ENCODE measurements around the gene CDC40.

Gene CDC40

DNA sequence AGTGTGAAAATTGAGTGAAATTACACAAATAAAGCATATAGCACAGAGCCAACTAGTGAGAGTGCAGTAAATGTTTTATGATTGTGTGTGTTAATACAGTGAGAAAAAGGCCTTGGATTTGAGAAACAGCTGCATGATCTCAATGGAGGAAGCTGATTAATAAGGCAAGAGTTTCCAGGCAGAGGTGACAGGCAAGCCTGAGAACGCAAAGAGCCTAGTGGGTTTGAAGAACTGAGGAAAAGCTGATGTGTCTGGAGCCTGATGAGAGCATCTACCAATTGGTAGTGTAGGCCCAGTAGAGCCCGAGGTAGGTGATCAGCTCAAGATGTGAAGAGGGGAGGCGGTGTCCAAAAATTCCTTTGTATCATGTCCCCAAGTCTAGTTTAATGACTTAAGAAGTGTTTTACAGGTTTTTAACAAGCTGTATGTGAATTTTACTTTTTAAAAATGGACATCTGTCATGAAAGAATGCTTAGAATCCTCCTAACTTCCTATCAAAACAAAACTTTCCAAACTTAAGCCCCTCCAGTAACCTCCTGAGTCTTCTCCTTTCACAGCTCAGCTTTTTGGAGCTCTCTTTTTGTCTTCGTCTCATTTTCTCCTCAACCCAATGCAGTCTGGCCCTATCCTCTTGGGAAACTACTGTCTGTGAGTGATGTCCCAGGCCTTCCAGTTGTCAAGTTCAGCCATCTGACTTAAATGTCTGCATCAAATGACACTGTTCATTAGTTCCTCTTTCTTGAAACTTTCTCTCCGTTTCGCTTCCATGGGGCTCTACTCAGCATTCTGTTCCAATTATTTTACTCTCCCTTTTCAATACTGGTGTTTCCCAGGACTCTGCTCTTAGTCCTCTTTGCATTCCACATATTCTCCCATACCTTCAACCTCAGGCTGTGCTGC is 1.2 kb downstream of the CDC40 start:
- no peak for TF ChIP-seq JUND (IDR thresholded peaks at IDR 0.05; ENCODE audit: low read depth)
- in situ Hi-C loops (cut with HindIII; ENCODE audit: low pct_unique_long_range_greater_than_20kb, low sequenced_read_pairs), result no loop called here
- no peak for DNase-seq (ENCODE audit: low read depth in 1 of 2, low spot score in 1 of 2)

DNA sequence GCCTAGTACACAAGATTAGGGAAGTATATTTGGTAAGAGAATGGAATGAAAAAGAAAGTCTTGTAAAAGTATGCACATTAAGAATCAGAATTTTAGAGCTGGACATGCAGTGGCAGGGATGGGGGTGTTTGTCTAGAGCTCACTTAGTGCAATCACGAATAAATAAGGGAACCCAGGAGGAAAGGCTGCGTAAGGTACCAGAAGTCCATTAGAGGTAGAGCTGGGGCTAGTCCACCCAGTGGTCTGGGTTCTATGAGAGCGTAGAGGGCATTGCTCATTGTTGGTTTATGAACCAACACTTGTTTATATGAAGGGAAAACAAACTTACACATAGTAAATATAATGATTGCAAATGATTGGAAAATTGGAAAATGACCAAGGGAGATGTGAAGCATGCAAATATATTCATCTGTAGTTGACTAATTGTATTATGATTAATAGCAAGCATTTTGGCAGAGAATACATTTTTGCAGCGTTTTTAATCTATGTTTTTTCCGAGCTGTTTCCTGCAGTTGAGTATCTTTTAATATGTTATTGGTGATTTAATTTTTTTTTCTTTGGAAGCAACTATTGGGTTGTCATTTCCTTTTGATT is 3.2 kb downstream of the CDC40 start:
- in situ Hi-C loops (cut with HindIII; ENCODE audit: low pct_unique_long_range_greater_than_20kb, low sequenced_read_pairs), result no loop called here
- no peak for DNase-seq (ENCODE audit: low read depth in 1 of 2, low spot score in 1 of 2)
- no peak for TF ChIP-seq JUND (IDR thresholded peaks at IDR 0.05; ENCODE audit: low read depth)

DNA sequence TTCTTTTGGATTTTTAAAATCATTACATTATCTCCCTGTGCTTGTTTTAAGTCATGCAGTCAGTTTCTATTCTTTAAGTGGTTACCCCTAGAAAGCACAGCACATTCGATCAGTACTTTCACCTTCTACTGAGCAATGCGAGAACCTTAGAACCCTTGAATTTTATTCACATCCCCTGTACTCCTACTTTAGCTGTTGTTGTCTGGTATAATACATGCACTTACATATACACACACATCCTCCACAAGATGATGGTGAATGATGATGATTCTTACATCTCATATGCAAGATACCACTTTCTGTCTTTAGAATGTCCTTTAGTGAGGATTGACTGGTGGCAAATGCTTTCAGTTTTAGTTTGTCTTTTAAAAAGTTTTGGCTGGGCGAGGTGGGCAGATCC is 5.7 kb downstream of the CDC40 start:
- in situ Hi-C loops (cut with HindIII; ENCODE audit: low pct_unique_long_range_greater_than_20kb, low sequenced_read_pairs), result no loop called here
- TF ChIP-seq JUND (IDR thresholded peaks at IDR 0.05; ENCODE audit: low read depth), result no peak
- no peak for DNase-seq (ENCODE audit: low read depth in 1 of 2, low spot score in 1 of 2)

DNA sequence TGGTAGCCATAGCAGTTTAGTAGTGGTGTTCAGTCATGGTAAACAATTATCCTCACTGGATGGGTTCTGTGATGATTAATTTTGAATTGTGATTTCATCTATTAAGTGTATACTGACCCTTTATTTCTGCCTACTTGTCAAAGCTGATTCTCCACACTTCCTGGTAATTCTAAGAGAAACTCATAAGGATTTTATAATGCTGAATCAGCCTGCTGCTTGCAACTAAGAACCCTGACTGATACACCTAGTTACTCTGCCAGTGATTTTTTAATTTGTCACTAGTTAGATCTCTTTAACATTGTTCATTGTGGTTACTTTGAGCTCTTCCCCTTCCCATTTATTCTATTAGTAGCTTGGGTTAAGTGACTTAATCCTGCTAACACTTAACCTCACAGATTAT is 8.6 kb downstream of the CDC40 start:
- in situ Hi-C loops (cut with HindIII; ENCODE audit: low pct_unique_long_range_greater_than_20kb, low sequenced_read_pairs), result no loop called here
- no peak for DNase-seq (ENCODE audit: low read depth in 1 of 2, low spot score in 1 of 2)

DNA sequence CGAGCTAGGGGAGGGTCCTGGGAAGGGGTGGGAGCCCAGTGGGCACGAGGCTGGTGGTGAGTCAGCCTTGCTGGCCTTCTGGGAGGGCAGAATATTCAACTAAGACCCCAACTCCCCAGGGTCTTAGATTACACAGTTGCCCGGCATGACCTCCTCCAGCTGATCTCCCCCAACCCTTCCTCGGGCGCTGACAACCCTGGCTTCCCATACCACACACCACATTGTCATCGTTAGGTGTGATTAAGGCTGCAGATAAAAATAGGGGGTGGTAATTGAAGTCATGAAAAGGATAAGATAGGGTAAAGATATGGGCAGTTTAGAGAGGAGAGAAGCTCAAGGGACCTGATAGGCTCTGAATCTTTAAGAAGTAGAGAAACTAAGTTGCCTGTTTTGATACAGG is 10.5 kb downstream of the CDC40 start:
- TF ChIP-seq JUND (IDR thresholded peaks at IDR 0.05; ENCODE audit: low read depth), result no peak
- in situ Hi-C loops (cut with HindIII; ENCODE audit: low pct_unique_long_range_greater_than_20kb, low sequenced_read_pairs), result no loop called here
- no peak for DNase-seq (ENCODE audit: low read depth in 1 of 2, low spot score in 1 of 2)

More for the DNA sequence above, 8.6 kb downstream of the CDC40 start:
- no peak for TF ChIP-seq JUND (IDR thresholded peaks at IDR 0.05; ENCODE audit: low read depth)

DNA sequence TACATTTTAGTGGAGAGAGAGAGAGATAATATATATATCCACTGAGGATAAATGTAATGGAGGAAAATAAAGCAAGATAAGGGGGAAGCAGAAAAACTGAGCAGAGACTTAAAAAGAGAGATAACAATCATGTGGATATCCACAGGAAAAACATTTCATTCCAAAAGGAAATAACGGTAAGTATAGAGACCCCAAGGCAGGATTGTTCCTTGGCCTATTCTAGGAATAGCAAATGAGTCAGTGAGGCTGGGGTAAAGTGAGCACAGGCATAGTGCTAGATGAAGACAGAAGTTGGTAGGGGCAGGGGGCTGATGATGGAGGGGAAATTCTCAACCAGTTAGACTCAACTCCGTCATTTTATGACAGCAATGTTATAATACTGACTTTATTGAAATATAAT is 11.2 kb downstream of the CDC40 start:
- no peak for DNase-seq (ENCODE audit: low read depth in 1 of 2, low spot score in 1 of 2)
- in situ Hi-C loops (cut with HindIII; ENCODE audit: low pct_unique_long_range_greater_than_20kb, low sequenced_read_pairs), result no loop called here
- no peak for TF ChIP-seq JUND (IDR thresholded peaks at IDR 0.05; ENCODE audit: low read depth)

DNA sequence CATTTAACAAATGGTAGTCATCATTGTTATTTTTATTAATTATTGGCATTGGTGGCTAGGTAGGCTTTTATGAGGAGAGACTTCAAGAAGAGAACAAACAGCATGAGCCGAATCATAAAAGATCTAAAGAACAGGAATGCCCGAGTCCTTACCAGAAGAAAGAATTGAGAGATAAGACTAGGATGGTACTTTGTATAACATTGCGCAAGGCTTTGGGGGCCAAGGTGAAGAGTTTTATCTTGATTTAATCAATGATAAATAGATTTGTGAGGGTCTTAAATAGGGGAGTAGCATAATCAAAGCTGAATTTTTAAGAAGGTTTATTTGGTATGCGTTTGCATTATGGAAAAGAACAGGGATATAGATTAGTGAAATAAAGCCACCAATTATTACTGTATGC is 15.4 kb downstream of the CDC40 start:
- no peak for TF ChIP-seq JUND (IDR thresholded peaks at IDR 0.05; ENCODE audit: low read depth)
- in situ Hi-C loops (cut with HindIII; ENCODE audit: low pct_unique_long_range_greater_than_20kb, low sequenced_read_pairs), result no loop called here
- DNase-seq (ENCODE audit: low read depth in 1 of 2, low spot score in 1 of 2), result no peak

DNA sequence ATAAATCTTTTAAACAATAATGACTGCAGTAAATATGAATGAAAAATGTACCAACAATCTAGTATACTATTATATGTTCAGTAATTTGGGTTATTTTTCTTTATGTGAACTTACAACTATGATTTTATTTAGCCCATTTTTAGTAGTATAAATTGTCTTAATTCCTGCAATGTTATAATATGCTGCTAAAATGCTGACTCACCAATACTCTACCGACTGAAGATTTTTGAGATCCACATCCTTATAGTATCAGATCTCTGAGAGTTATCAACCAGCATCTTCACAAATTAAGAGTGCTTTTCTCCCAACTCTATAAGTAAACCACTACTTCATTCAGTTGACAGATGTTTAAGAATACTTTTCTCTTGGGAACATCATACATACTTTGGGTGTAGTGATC is 16.6 kb downstream of the CDC40 start:
- in situ Hi-C loops (cut with HindIII; ENCODE audit: low pct_unique_long_range_greater_than_20kb, low sequenced_read_pairs), result no loop called here
- DNase-seq (ENCODE audit: low read depth in 1 of 2, low spot score in 1 of 2), result no peak
- no peak for TF ChIP-seq JUND (IDR thresholded peaks at IDR 0.05; ENCODE audit: low read depth)

DNA sequence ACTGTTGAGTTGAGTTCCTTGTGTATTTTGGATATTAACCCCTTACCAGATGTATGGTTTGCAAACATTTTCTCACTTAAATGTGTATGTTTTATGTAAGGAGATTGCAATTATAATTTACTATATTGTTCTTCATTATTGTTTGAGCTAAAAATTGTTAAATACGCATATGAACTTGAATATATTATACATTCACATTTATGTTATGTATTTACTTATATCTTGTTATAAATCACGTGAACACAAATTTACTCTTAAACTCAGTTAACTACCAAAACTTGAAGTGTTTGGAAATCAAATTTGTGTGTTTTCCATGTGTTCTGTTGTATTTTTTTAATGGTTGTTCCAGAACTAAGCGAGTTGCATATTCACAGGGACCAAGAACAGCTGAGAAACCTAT is 18.3 kb downstream of the CDC40 start:
- in situ Hi-C loops (cut with HindIII; ENCODE audit: low pct_unique_long_range_greater_than_20kb, low sequenced_read_pairs), result no loop called here
- no peak for TF ChIP-seq JUND (IDR thresholded peaks at IDR 0.05; ENCODE audit: low read depth)
- DNase-seq (ENCODE audit: low read depth in 1 of 2, low spot score in 1 of 2), result no peak

DNA sequence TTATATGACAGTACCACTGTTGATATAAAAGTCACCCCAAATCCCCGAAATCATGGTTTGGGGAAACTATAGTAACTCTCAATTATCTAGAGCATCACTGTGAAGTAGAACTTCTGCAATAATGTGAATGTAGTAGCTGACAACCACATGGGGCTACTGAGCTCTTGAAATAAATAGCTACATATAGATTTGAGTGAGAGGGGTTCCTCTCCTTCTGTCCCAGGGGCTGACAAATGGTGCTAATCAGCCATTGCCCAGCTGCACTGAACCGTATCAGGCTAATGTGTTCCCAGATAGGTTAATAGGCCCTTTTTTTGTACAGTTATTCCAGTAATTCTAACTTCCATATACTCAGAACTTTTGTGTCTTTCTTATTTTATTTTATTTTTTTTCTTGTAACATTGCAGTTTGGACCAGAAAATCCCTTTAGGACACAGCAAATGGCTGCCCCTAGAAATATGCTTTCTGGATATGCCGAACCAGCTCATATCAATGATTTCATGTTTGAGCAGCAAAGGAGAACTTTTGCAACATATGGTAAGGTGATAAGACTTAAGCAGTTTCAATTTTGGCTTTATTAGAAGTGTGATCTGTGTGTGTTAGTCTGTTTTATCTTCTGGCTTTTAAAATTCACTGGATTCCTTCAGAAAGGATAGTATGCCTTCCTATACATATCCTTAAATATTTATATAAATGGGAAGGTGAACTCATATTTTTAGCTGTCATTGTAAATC is 21.1 kb downstream of the CDC40 start:
- no peak for TF ChIP-seq JUND (IDR thresholded peaks at IDR 0.05; ENCODE audit: low read depth)
- in situ Hi-C loops (cut with HindIII; ENCODE audit: low pct_unique_long_range_greater_than_20kb, low sequenced_read_pairs), result no loop called here
- no peak for DNase-seq (ENCODE audit: low read depth in 1 of 2, low spot score in 1 of 2)

DNA sequence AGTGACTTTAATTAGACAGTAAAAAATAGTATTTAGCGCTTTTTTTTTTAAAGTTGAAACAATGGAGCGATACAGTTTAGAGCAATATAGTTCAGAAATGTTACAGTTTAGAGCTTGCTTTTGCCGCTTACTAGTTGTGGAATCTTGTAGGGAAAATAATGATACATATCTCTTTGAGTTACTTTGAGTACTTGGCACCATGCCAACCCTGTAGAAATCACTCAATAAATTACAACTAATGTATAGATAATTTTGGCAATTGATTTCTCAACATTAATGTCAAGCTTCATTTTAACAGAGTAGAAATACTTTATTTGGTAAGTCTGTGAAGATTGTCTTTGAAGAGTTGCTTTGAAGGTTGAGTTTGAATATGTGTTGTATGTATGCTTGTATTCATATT is 27.4 kb downstream of the CDC40 start:
- TF ChIP-seq JUND (IDR thresholded peaks at IDR 0.05; ENCODE audit: low read depth), result no peak
- in situ Hi-C loops (cut with HindIII; ENCODE audit: low pct_unique_long_range_greater_than_20kb, low sequenced_read_pairs), result no loop called here

DNA sequence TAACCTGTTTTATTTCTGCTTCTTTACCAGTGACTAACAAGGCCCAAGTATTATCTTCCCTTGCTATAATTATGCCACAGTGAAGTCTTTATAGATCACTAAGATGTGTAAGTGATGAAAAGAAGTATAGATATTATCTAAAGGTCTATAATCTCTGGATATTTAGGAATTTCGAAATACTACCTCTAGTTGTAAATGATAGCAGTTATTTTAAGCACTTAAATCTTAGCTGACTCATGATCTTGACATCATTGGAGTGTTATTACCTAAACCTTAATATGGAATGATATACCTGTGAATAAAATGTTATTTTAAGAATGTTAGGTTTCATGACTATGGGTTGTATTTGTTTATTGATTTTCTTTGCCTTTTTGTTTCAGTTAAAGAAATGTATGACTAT is 31.5 kb downstream of the CDC40 start:
- no peak for DNase-seq (ENCODE audit: low read depth in 1 of 2, low spot score in 1 of 2)
- in situ Hi-C loops (cut with HindIII; ENCODE audit: low pct_unique_long_range_greater_than_20kb, low sequenced_read_pairs), result no loop called here
- TF ChIP-seq JUND (IDR thresholded peaks at IDR 0.05; ENCODE audit: low read depth), result no peak

More for the DNA sequence above, 27.4 kb downstream of the CDC40 start:
- no peak for DNase-seq (ENCODE audit: low read depth in 1 of 2, low spot score in 1 of 2)

DNA sequence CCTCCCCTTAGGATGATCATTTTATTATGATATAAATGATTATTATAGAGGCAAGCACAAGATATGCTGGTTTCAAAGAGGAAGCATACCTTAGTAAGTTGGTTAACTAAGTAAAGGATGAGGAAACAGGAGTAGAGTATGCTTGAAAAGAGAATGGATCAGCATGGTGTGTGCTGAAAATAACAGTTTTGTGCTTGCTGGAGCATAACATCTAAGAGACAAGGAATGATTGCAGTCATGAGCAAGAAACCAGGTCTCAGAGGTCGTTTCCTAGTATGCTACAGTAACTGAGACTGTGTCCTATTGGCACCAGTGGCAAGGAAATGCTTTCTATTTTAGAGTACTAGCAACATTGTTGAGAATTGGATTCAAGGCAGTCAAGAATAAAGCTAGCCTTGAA is 34.1 kb downstream of the CDC40 start:
- no peak for DNase-seq (ENCODE audit: low read depth in 1 of 2, low spot score in 1 of 2)
- no peak for TF ChIP-seq JUND (IDR thresholded peaks at IDR 0.05; ENCODE audit: low read depth)
- in situ Hi-C loops (cut with HindIII; ENCODE audit: low pct_unique_long_range_greater_than_20kb, low sequenced_read_pairs), result no loop called here

All from T47D (cell line).